Natural killer cell treated with Interleukin-12 subunit alpha and Interleukin-12 subunit beta and Interleukin-15 and Interleukin-18, amount 100 ng/mL, for 72 hours (primary cell): Measurements from ENCODE around the gene PDCD1. TPM values are rescaled to one million over a fixed set of nuclear protein-coding genes. Genes with fewer than 3 reads are reported as not detected.

ENCODE experiments used
- ATAC-seq, 2 donors: fragments of 150-1000 bp; cut with Tn5 transposase in 1 of 2; sonication (Bioruptor Pico), chemical (Tn5 transposase) in 1 of 2; 2 replicates each; pipeline ENCODE4 v1.10.0; 2021
- DNase-seq: peaks from one replicate; pipeline ENCODE4 v3.0.0; 2022; ENCODE audit warnings: low spot score
- H3K27ac Mint-ChIP-seq, 2 donors: 1 replicate in 1 of 2; 2 replicates in 1 of 2; pipeline ENCODE4 v1.8.0; 2022; ENCODE audit warnings: mixed read lengths in 2 of 2, mild to moderate bottlenecking in 1 of 2, moderate library complexity in 1 of 2
- H3K27me3 Mint-ChIP-seq, 2 donors: 1 replicate in 1 of 2; 2 replicates in 1 of 2; pipeline ENCODE4 v1.8.0; 2022; ENCODE audit warnings: mixed read lengths in 2 of 2
- H3K36me3 Mint-ChIP-seq: one replicate; pipeline ENCODE4 v1.8.0; 2022; ENCODE audit warnings: mixed read lengths
- H3K4me1 Mint-ChIP-seq, 2 donors: 1 replicate in 1 of 2; 2 replicates in 1 of 2; pipeline ENCODE4 v1.8.0; 2022; ENCODE audit warnings: low read depth in 2 of 2, mixed read lengths in 2 of 2, mild to moderate bottlenecking in 1 of 2
- H3K4me3 Mint-ChIP-seq: one replicate; pipeline ENCODE4 v1.8.0; 2022; ENCODE audit warnings: mixed read lengths
- H3K9me3 Mint-ChIP-seq: 2 replicates; pipeline ENCODE4 v1.8.0; 2022; ENCODE audit warnings: mixed read lengths
- total RNA-seq, 2 donors: library from RNA; stranded (reverse); gene quantifications; one replicate each; pipeline ENCODE4 v1.2.3, GENCODE V29; 2022

The PDCD1 gene
- total RNA-seq, 2 donors from 2014 or later = 0.78 to 0.89 TPM

DNA sequence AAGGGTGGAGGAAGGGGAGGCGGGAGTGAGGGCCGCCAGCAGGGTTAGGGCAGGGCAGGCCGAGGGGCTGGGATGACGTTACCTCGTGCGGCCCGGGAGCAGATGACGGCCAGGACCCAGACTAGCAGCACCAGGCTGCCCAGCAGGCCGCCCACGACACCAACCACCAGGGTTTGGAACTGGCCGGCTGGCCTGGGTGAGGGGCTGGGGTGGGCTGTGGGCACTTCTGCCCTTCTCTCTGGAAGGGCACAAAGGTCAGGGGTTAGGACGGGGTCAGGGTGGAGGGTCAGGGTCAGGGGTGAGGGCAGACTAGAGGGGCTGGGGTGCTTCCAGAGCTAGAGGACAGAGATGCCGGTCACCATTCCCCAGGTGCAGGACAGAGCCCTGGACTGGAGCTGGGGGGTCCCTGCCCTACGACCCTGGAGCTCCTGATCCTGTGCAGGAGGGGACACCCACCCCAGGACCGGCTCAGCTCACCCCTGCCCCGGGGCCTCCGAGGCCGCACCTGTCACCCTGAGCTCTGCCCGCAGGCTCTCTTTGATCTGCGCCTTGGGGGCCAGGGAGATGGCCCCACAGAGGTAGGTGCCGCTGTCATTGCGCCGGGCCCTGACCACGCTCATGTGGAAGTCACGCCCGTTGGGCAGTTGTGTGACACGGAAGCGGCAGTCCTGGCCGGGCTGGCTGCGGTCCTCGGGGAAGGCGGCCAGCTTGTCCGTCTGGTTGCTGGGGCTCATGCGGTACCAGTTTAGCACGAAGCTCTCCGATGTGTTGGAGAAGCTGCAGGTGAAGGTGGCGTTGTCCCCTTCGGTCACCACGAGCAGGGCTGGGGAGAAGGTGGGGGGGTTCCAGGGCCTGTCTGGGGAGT, 6.3 kb downstream of the PDCD1 start:
- ATAC-seq = no peak
- H3K36me3 Mint-ChIP-seq = no peaks in the 10 kb centered on the region

DNA sequence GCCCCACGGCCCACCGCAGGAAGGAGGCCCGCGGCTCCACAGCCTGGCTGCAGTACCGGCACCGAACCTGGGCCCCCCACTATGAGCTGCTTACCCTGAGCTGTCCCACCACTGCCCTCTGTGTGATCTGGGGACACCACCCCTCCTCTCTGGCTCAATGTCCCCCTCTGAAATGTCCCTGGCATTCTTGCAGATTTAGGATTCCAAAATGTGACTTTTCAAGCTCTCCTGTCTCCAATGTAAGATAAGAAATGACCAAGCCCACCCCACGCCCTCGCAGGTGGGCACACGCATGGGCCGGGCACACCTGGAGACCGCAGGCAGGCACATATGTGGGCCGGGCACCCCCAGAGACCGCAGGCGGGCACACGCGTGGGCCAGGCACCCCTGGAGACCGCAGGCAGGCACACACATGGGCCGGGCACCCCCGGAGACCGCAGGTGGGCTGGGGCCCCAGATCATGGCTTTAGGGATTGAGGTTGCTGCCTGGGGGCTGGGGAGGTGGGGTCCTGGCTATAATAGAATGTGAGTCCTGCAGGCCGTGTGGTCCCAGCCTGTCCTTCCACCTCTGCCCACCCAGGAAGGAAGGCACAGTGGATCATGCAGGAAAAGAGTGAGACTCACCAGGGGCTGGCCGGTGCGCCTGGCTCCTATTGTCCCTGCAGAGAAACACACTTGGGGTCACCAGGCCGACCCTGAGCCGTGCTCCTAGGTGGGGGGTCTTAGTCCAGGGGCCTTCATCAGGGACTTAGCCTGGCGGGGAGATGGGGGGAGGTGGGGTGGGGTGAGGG, 7.2 kb downstream of the PDCD1 start:
- Mint-ChIP-seq H3K36me3 (no peaks in the 10 kb centered on the region), H3K9me3 (no peaks in the 10 kb centered on the region), H3K4me1 (peaks cover 2% of the 10 kb centered on the region in 2 donors), H3K27ac (no peak overlapping the region), H3K27me3 (peaks cover 4% of the 10 kb centered on the region in 2 donors), H3K4me3 (no peak overlapping the region)
- DNase-seq (peak; percentile 51), ATAC-seq (no peak)

More for the DNA sequence above, 6.3 kb downstream of the PDCD1 start:
- peak; percentile 56 for DNase-seq
- peaks cover 0 to 2% of the 10 kb centered on the region in 2 donors for H3K4me1 Mint-ChIP-seq
- H3K27me3 Mint-ChIP-seq = peaks cover 0 to 2% of the 10 kb centered on the region in 2 donors
- H3K9me3 Mint-ChIP-seq = no peaks in the 10 kb centered on the region
- H3K4me3 Mint-ChIP-seq = no peak overlapping the region
- no peak overlapping the region for H3K27ac Mint-ChIP-seq

DNA sequence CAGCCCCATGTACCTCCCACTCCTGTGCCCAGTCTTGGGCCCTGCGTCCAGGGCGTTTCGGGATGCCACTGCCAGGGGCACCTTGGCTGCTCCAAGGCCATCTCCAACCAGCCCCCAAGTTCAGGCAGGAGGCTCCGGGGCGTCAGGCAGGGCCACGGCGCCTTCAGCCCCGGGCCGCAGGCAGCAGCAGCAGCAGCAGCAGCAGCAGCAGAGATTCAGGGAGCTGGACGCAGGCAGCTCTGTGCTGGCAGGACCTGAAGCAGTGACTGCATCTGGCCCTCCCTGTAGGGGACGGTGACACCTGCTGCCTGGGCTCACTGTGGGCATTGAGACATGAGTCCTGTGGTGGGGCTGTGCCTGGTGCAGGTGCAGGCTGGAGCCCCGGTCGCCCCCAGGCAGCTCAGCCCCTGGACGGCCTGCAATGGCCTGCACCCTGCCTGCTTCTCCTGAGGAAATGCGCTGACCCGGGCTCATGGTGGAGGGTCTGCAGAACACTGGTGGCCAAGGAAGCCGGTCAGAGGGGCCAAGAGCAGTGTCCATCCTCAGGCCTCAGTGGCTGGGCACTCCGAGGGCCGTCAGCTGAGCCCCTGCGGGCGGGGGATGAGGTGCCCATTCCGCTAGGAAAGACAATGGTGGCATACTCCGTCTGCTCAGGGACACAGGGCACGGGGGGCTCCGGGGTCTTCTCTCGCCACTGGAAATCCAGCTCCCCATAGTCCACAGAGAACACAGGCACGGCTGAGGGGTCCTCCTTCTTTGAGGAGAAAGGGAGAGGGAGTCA, 8.0 kb downstream of the PDCD1 start:
- H3K27ac Mint-ChIP-seq = no peak overlapping the region
- DNase-seq (peak; percentile 42), ATAC-seq (peak in 1 of 2 donors; percentile 17)
- peaks cover 10 to 11% of the 10 kb centered on the region in 2 donors for H3K27me3 Mint-ChIP-seq
- H3K4me3 Mint-ChIP-seq = no peak overlapping the region
- H3K4me1 Mint-ChIP-seq = peaks cover 7 to 9% of the 10 kb centered on the region in 2 donors
- H3K36me3 Mint-ChIP-seq = peaks cover 5% of the 10 kb centered on the region
- no peaks in the 10 kb centered on the region for H3K9me3 Mint-ChIP-seq

- DNase-seq (no peak), ATAC-seq (peak in 1 of 2 donors; percentile 13)
- H3K27me3 Mint-ChIP-seq = peaks cover 10 to 11% of the 10 kb centered on the region in 2 donors
- peaks cover 5% of the 10 kb centered on the region for H3K36me3 Mint-ChIP-seq
- H3K4me1 Mint-ChIP-seq = peaks cover 15 to 17% of the 10 kb centered on the region in 2 donors
- no peaks in the 10 kb centered on the region for H3K9me3 Mint-ChIP-seq
- no peak overlapping the region for H3K4me3 Mint-ChIP-seq
- H3K27ac Mint-ChIP-seq = no peak overlapping the region
These were observed 8.8 kb downstream of the PDCD1 start for GRCh38 chr2:241849616-241850543.

DNA sequence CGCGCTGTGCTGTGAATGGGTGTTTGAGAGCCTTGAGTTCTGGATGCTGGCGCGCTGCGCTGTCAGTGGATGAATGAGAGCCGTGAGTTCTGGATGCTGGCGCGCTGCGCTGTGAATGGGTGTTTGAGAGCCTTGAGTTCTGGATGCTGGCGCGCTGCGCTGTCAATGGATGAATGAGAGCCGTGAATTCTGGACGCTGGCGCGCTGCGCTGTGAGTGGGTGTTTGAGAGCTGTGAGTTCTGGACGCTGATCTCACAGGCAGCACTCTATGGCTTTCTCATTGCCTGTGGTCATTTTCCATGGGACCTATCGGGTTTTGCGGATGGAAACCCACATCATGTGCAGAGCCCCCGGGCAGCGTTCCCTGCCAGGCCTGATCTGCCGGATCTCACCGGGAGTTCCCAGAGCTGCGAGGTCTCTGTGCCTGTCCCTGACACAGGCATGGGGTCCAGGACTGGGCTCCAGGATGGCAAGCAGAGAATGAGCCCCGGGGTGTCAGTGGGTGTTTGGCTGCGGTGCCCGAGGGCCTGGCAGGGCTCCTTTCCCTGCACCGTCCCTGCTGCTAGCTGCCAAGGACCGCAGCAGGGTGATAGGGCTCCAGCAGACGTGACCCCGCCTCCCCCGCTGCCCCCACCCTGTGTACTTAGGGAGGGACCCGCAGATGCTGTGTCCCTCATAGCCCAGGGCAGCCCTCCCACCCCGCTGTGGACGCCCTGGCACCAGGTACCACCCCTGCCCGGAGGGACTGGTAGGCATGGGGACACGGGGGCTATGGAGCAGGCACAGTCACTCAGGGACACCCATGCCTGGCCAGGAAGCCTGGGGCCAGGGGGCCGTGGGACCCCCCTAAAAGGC, 9.7 kb downstream of the PDCD1 start:
- DNase-seq = no peak
- Mint-ChIP-seq H3K9me3 (no peaks in the 10 kb centered on the region), H3K27ac (no peak overlapping the region), H3K36me3 (peaks cover 5% of the 10 kb centered on the region), H3K4me3 (no peak overlapping the region), H3K27me3 (peaks cover 10 to 11% of the 10 kb centered on the region in 2 donors), H3K4me1 (peaks cover 20 to 23% of the 10 kb centered on the region in 2 donors)
- ATAC-seq = no peak

GRCh38 chr2:241846406-241846805, 12.3 kb downstream of the PDCD1 start:
- no peaks in the 10 kb centered on the region for H3K9me3 Mint-ChIP-seq
- H3K4me1 Mint-ChIP-seq = peaks cover 32 to 40% of the 10 kb centered on the region in 2 donors
- ATAC-seq = no peak
- DNase-seq = no peak
- peaks cover 11 to 12% of the 10 kb centered on the region in 2 donors for H3K27me3 Mint-ChIP-seq
- peaks cover 5% of the 10 kb centered on the region for H3K36me3 Mint-ChIP-seq
- H3K4me3 Mint-ChIP-seq = peak overlapping the region; percentile 13
- H3K27ac Mint-ChIP-seq = peak overlapping the region; percentile 62 to 69

GRCh38 chr2:241844831-241845578, 13.7 kb downstream of the PDCD1 start:
- no peaks in the 10 kb centered on the region for H3K9me3 Mint-ChIP-seq
- DNase-seq (no peak), ATAC-seq (no peak)
- H3K27ac Mint-ChIP-seq = peak overlapping the region; percentile 62 to 70
- peaks cover 37 to 45% of the 10 kb centered on the region in 2 donors for H3K4me1 Mint-ChIP-seq
- H3K36me3 Mint-ChIP-seq = peaks cover 5% of the 10 kb centered on the region
- H3K4me3 Mint-ChIP-seq = peak overlapping the region; percentile 81
- peaks cover 11 to 16% of the 10 kb centered on the region in 2 donors for H3K27me3 Mint-ChIP-seq

DNA sequence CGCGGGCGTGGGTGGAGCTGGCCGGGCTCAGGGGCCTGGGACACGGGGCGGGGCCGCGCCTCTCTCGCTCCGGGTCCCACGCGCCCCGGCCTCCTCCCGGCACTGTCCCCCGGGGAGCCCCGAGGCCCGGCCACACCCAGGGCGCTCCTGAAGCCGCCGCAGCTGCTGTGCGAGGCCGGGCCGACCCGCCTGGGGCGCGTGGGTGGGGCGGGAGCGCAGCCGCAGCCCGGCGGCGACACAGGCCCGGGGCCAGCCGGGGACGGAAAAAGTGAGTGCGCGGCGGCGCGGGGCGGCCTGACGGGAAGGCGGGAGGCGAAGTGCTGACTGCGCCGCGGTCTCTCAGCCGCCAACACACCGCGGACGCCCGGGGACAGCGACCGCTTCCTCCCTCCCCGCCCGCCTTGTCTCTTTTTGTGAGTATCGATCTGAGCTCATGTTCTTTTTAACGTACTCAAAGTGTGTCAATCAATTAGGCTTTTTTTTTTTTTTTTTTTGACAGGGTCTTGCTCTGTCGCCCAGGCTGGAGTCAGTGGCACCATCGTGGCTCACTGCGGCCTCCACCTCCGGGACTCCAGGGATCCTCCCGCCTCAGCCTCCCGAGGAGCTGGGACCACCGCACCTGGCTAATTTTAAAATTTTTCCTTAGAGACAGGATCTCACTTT, 14.5 kb downstream of the PDCD1 start:
- no peaks in the 10 kb centered on the region for H3K9me3 Mint-ChIP-seq
- ATAC-seq = peak; percentile 90
- H3K4me1 Mint-ChIP-seq = peaks cover 37 to 45% of the 10 kb centered on the region in 2 donors

GRCh38 chr2:241843321-241844065, 15.2 kb downstream of the PDCD1 start:
- H3K27me3 Mint-ChIP-seq = peaks cover 16 to 18% of the 10 kb centered on the region in 2 donors
- no peaks in the 10 kb centered on the region for H3K9me3 Mint-ChIP-seq
- peaks cover 39 to 45% of the 10 kb centered on the region in 2 donors for H3K4me1 Mint-ChIP-seq
- peak in 1 of 2 donors; percentile 1 for ATAC-seq
- no peak for DNase-seq
- peak overlapping the region; percentile 85 for H3K4me3 Mint-ChIP-seq
- peaks cover 5% of the 10 kb centered on the region for H3K36me3 Mint-ChIP-seq
- peak overlapping the region; percentile 60 to 86 for H3K27ac Mint-ChIP-seq

More for the DNA sequence above, 14.5 kb downstream of the PDCD1 start:
- peak overlapping the region; percentile 62 to 70 for H3K27ac Mint-ChIP-seq
- peaks cover 11 to 17% of the 10 kb centered on the region in 2 donors for H3K27me3 Mint-ChIP-seq
- DNase-seq = peak; percentile 93
- H3K36me3 Mint-ChIP-seq = peaks cover 5% of the 10 kb centered on the region
- peak overlapping the region; percentile 81 for H3K4me3 Mint-ChIP-seq

- DNase-seq (peak; percentile 83), ATAC-seq (peak; percentile 72 to 77)
- peaks cover 22 to 23% of the 10 kb centered on the region in 2 donors for H3K27me3 Mint-ChIP-seq
- no peaks in the 10 kb centered on the region for H3K9me3 Mint-ChIP-seq
- H3K4me3 Mint-ChIP-seq = peak overlapping the region; percentile 85
- peaks cover 39 to 45% of the 10 kb centered on the region in 2 donors for H3K4me1 Mint-ChIP-seq
- H3K36me3 Mint-ChIP-seq = peaks cover 5% of the 10 kb centered on the region
- peak overlapping the region; percentile 60 to 86 for H3K27ac Mint-ChIP-seq
These were observed 16.0 kb downstream of the PDCD1 start for GRCh38 chr2:241842620-241843211.
